Smooth muscle cell (in vitro differentiated cells): ENCODE measurements around the gene FNDC11. TPM values are rescaled to one million over a fixed set of nuclear protein-coding genes. Genes with fewer than 3 reads are reported as not detected.

Source experiments
- DNase-seq: peaks from one replicate; lab custom pipeline; 2025; ENCODE audit not compliant: unreplicated experiment; lab: John Stamatoyannopoulos, UW
- H2AFZ ChIP-seq: fragments of 200-600 bp; sonication (generic); 2 replicates; pipeline ENCODE4 v1.6.0; 2016; ENCODE audit warnings: antibody characterized with exemption, low read depth, mild to moderate bottlenecking
- H3F3A ChIP-seq: fragments of 200-600 bp; sonication (generic); 2 replicates; pipeline ENCODE4 v1.6.0; 2017; ENCODE audit warnings: antibody characterized with exemption, low read depth
- H3K27ac ChIP-seq: fragments of 200-600 bp; sonication (generic); 2 replicates; pipeline ENCODE4 v1.5.1; 2016; ENCODE audit warnings: low read depth, mild to moderate bottlenecking
- H3K27me3 ChIP-seq: fragments of 200-600 bp; sonication (generic); 2 replicates; pipeline ENCODE4 v1.6.1; 2016; ENCODE audit warnings: low read depth, mild to moderate bottlenecking
- H3K36me3 ChIP-seq: fragments of 200-600 bp; sonication (generic); 2 replicates; pipeline ENCODE4 v1.5.1; 2016; ENCODE audit warnings: low read depth
- H3K4me1 ChIP-seq: fragments of 200-600 bp; sonication (generic); 2 replicates; pipeline ENCODE4 v1.5.1; 2016; ENCODE audit warnings: low read depth
- H3K4me2 ChIP-seq: fragments of 200-600 bp; sonication (generic); 2 replicates; pipeline ENCODE4 v1.6.0; 2016; ENCODE audit warnings: mild to moderate bottlenecking
- H3K4me3 ChIP-seq: fragments of 200-600 bp; sonication (generic); 2 replicates; pipeline ENCODE4 v1.5.1; 2016; ENCODE audit warnings: mild to moderate bottlenecking
- H3K79me2 ChIP-seq: fragments of 200-600 bp; sonication (generic); 2 replicates; pipeline ENCODE4 v1.6.0; 2016; ENCODE audit warnings: low read depth, mild to moderate bottlenecking
- H3K9ac ChIP-seq: fragments of 200-600 bp; sonication (generic); 2 replicates; pipeline ENCODE4 v1.6.0; 2016; ENCODE audit warnings: low read depth
- H3K9me3 ChIP-seq: fragments of 200-600 bp; sonication (generic); replicated peaks from 2 replicates; pipeline ENCODE4 v1.5.1; 2016; ENCODE audit warnings: low read depth
- H4K20me1 ChIP-seq: fragments of 200-600 bp; sonication (generic); 2 replicates; pipeline ENCODE4 v1.6.0; 2016; ENCODE audit warnings: low read depth
- WGBS: methylation state at CpG from one replicate; pipeline ENCODE4 v1.1.7; 2016; ENCODE audit warnings: low lambda C conversion rate; 5-methylcytosine and 5-hydroxymethylcytosine counted together
- polyA plus RNA-seq: library from polyadenylated mRNA; unstranded; fragments of >200 nt; fragmentation: Nextera tagmentation; extraction: Ambion mirVana; gene quantifications from 2 replicates; pipeline ENCODE4 v1.2.1, GENCODE V29; 2016
- total RNA-seq: library from RNA; depleted of rRNA; stranded (reverse); fragments of >200 nt; gene quantifications from 2 replicates; pipeline ENCODE4 v1.2.3, GENCODE V29; 2014
- TF ChIP-seq, protein P1 (sequence below): fragments of 200-600 bp; sonication (generic); IDR thresholded peaks from 2 replicates; pipeline ENCODE4 v1.5.1; 2017; ENCODE audit warnings: borderline replicate concordance, mild to moderate bottlenecking, antibody characterized with exemption; ENCODE audit not compliant: insufficient read depth, poor library complexity, severe bottlenecking

Gene FNDC11
- total and polyA plus RNA-seq, 2 experiments from 2014 or later: 0.72 to 3.6 TPM

DNA sequence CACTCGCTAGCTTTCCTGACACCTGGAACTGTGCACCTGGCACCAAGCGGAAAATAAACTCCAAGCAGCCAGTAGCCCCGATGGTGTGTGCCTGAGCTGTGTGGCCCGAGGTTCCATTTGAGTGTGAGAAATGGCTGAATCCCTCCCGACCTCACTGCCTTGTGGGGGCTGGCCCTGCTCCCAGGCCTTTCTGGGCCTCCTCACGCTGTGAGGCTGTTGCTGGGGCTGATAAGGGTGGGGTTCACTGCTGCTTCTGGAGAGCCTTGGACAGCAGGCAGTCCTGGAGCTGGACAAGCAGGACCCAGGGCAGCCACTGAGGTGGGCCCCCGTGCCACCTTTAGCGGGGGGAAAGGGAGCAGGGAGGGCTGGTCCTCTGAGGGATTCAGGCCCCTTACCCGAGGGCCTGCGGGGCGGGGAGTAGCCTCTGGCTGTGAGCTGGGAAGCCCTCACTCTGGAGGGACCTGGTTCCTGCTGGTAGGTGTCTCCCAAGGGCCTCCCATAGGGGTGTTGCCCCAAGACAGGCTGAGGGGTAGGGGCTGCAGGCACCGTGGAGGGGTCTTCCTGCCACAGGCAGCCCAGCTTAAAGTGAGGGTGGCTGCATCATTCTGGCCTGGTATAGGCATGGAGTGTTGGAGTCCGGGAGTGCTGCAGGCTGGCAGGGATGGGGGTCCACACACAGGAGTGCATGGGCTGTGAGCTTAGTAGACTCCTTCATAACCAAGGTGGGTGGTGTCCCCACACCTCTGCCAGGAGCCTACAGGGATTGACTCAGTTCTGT lies 31.7 kb upstream of the FNDC11 start:
- H3F3A ChIP-seq: no peaks in the 10 kb centered on the region
- H3K27ac ChIP-seq: no peak overlapping the region
- DNase-seq: no peak
- H2AFZ ChIP-seq: no peak overlapping the region
- peak overlapping the region; percentile 99 for H3K4me2 ChIP-seq
- H4K20me1 ChIP-seq: peaks cover 43% of the 10 kb centered on the region
- no peaks in the 10 kb centered on the region for H3K27me3 ChIP-seq
- peaks cover 11% of the 10 kb centered on the region for H3K79me2 ChIP-seq
- no peaks in the 10 kb centered on the region for H3K9me3 ChIP-seq
- H3K4me1 ChIP-seq: peaks cover 17% of the 10 kb centered on the region
- H3K4me3 ChIP-seq: peak overlapping the region; percentile 96
- H3K9ac ChIP-seq: no peak overlapping the region
- TF ChIP-seq, protein P1, sequence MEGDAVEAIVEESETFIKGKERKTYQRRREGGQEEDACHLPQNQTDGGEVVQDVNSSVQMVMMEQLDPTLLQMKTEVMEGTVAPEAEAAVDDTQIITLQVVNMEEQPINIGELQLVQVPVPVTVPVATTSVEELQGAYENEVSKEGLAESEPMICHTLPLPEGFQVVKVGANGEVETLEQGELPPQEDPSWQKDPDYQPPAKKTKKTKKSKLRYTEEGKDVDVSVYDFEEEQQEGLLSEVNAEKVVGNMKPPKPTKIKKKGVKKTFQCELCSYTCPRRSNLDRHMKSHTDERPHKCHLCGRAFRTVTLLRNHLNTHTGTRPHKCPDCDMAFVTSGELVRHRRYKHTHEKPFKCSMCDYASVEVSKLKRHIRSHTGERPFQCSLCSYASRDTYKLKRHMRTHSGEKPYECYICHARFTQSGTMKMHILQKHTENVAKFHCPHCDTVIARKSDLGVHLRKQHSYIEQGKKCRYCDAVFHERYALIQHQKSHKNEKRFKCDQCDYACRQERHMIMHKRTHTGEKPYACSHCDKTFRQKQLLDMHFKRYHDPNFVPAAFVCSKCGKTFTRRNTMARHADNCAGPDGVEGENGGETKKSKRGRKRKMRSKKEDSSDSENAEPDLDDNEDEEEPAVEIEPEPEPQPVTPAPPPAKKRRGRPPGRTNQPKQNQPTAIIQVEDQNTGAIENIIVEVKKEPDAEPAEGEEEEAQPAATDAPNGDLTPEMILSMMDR: no peak
- H3K36me3 ChIP-seq: no peaks in the 10 kb centered on the region
- 71% methylated on average over 13 of the region's 13 CpGs for WGBS

DNA sequence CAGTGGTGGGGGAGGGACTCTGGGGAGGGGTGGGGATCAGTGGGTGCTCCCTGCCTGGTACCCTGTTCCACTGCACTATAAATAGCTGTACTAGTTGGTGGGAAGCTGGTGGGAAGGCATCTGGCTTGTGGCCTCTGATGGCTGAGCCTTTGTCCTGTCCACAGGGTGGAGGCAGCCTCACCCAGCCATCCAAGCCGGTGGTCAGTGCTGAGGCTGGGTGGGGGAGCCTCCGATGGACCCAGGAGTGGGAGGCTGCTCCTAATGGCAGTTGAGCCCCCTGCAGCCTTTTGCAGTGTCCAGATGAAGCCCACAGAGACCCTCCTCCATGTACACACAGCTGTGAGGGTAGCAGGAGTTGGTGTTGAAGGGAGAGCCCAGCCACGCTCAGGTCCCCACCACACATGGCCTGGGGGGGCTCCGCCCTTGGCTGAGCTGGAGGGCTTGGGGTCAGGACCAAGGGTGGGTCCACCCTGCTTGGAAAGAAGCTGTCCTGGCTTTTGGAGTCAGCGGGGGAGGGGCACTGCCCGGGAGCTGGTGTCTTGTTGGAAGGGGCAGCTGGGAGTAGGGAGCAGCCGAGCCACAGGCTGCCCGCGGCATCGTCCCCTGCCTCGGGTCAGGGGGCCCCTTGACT lies 30.9 kb upstream of the FNDC11 start:
- H3K4me1 ChIP-seq: peaks cover 17% of the 10 kb centered on the region
- H3F3A ChIP-seq: no peaks in the 10 kb centered on the region
- peaks cover 48% of the 10 kb centered on the region for H4K20me1 ChIP-seq
- no peak overlapping the region for H3K4me3 ChIP-seq
- H3K9ac ChIP-seq: no peak overlapping the region
- H3K9me3 ChIP-seq: no peaks in the 10 kb centered on the region
- no peaks in the 10 kb centered on the region for H3K27me3 ChIP-seq
- no peak overlapping the region for H3K4me2 ChIP-seq
- no peak overlapping the region for H2AFZ ChIP-seq
- 92% methylated on average over 11 of the region's 11 CpGs for WGBS
- TF ChIP-seq, protein P1: no peak
- peaks cover 11% of the 10 kb centered on the region for H3K79me2 ChIP-seq
- no peak overlapping the region for H3K27ac ChIP-seq
- H3K36me3 ChIP-seq: no peaks in the 10 kb centered on the region
- no peak for DNase-seq

DNA sequence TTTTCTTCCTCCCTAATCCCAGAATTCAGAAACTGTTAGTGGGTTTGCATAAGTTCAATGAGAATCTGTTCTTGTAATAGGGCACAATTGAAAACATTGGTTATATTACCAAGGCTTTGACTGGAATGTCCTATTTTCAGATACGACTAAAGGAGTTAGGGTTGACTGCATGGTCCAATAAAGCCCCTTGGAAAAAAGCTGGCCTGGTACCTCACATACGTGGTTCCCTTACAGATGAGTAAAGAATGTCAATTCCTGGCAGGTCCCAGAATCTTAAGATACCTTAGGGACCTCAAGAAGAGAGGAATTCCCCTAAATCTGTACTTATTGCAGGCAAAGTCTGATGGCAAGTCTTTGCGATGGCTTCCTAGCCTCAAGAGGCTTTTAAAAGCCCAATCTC lies 28.8 kb upstream of the FNDC11 start:
- H3F3A ChIP-seq: no peaks in the 10 kb centered on the region
- no peak overlapping the region for H3K4me2 ChIP-seq
- no peak overlapping the region for H2AFZ ChIP-seq
- peaks cover 11% of the 10 kb centered on the region for H3K4me1 ChIP-seq
- no peaks in the 10 kb centered on the region for H3K9me3 ChIP-seq
- H3K79me2 ChIP-seq: peaks cover 11% of the 10 kb centered on the region
- 79% methylated on average over 3 of the region's 3 CpGs for WGBS
- H3K36me3 ChIP-seq: no peaks in the 10 kb centered on the region
- TF ChIP-seq, protein P1: no peak
- no peaks in the 10 kb centered on the region for H3K27me3 ChIP-seq
- no peak for DNase-seq
- H4K20me1 ChIP-seq: peaks cover 48% of the 10 kb centered on the region
- no peak overlapping the region for H3K9ac ChIP-seq
- H3K27ac ChIP-seq: no peak overlapping the region
- H3K4me3 ChIP-seq: no peak overlapping the region
